SU-DHL-6 (cell line): Measurements from ENCODE around the gene SH3GL1.
"Not testable (repeated sequence)": the region's sequence is repeated elsewhere in the genome, so short reads cannot be mapped to it uniquely, and the experiment has no call there.

ENCODE experiments used
- H2AFZ ChIP-seq: fragments of 200-600 bp; sonication (generic); 2 replicates; pipeline ENCODE4 v1.6.1; 2014; ENCODE audit warnings: low read depth, mild to moderate bottlenecking, moderate library complexity, mixed read lengths, antibody characterized with exemption, low read length; ENCODE audit not compliant: severe bottlenecking
- H3F3A ChIP-seq: fragments of 200-600 bp; shearing (Covaris generic); 2 replicates; pipeline ENCODE4 v1.6.0; 2016; ENCODE audit warnings: antibody characterized with exemption, mild to moderate bottlenecking; ENCODE audit not compliant: insufficient read depth
- H3K27ac ChIP-seq: fragments of 200-600 bp; sonication (generic); 2 replicates; pipeline ENCODE4 v1.5.1; 2016; ENCODE audit warnings: low read depth, mild to moderate bottlenecking, low read length, moderate library complexity, mixed read lengths
- H3K27me3 ChIP-seq: fragments of 200-600 bp; sonication (generic), shearing (Covaris generic); 2 replicates; pipeline ENCODE4 v1.6.0; 2014; ENCODE audit warnings: mild to moderate bottlenecking, low read length
- H3K36me3 ChIP-seq: fragments of 200-600 bp; sonication (generic); 2 replicates; pipeline ENCODE4 v1.6.1; 2014; ENCODE audit warnings: mild to moderate bottlenecking, low read length, mixed read lengths
- H3K4me2 ChIP-seq: fragments of 300-600, 200-600 bp; shearing (Covaris generic), sonication (generic); 2 replicates; pipeline ENCODE4 v1.6.0; 2014; ENCODE audit warnings: low read length, low read depth, mild to moderate bottlenecking; ENCODE audit not compliant: poor library complexity, severe bottlenecking
- H3K4me3 ChIP-seq: fragments of 200-600 bp; sonication (generic); 2 replicates; pipeline ENCODE4 v1.5.1; 2014; ENCODE audit warnings: antibody characterized with exemption, low read length, mild to moderate bottlenecking, mixed read lengths; ENCODE audit not compliant: insufficient read depth, poor library complexity, severe bottlenecking
- H3K79me2 ChIP-seq: fragments of 200-600 bp; sonication (generic); 2 replicates; pipeline ENCODE4 v1.6.1; 2014; ENCODE audit warnings: mild to moderate bottlenecking, low read length, moderate library complexity; ENCODE audit not compliant: insufficient read depth
- H3K9ac ChIP-seq: fragments of 200-600 bp; sonication (generic); 2 replicates; pipeline ENCODE4 v1.7.0; 2014; ENCODE audit warnings: mild to moderate bottlenecking, low read length
- H3K9me2 ChIP-seq: fragments of 200-600 bp; sonication (generic); replicated peaks from 2 replicates; pipeline ENCODE4 v1.6.1; 2014; ENCODE audit warnings: low read length; ENCODE audit not compliant: insufficient read depth
- H3K9me3 ChIP-seq: fragments of 200-600 bp; sonication (generic); 2 replicates; pipeline ENCODE4 v1.6.1; 2014; ENCODE audit warnings: low read length, mixed read lengths; ENCODE audit not compliant: insufficient read depth
- H4K20me1 ChIP-seq: fragments of 200-600 bp; sonication (generic); 2 replicates; pipeline ENCODE4 v1.6.1; 2014; ENCODE audit warnings: low read depth, mild to moderate bottlenecking, antibody characterized with exemption, low read length, moderate library complexity, mixed read lengths
- CTCF ChIP-seq: fragments of 200-600 bp; sonication (generic); IDR thresholded peaks from one replicate; pipeline ENCODE4 v1.5.1; 2017; ENCODE audit warnings: antibody characterized with exemption, mild to moderate bottlenecking, low read length, moderate library complexity; ENCODE audit not compliant: insufficient read depth, poor library complexity, severe bottlenecking
- EZH2phosphoT487 ChIP-seq: fragments of 200-600 bp; sonication (generic), shearing (Covaris generic); conservative IDR thresholded peaks from 2 replicates; pipeline ENCODE4 v1.6.1; 2018; ENCODE audit warnings: mild to moderate bottlenecking, antibody characterized with exemption, low read length, moderate library complexity, mixed read lengths

The SH3GL1 gene

GRCh38 chr19:4352701-4353121, 47.6 kb downstream of the SH3GL1 start:
- H3K27ac ChIP-seq, result no peak overlapping the region
- H3K9me3 ChIP-seq, result no peaks in the 10 kb centered on the region
- H3F3A ChIP-seq, result no peaks in the 10 kb centered on the region
- H3K27me3 ChIP-seq, result no peaks in the 10 kb centered on the region
- H3K9ac ChIP-seq, result no peak overlapping the region
- no peak overlapping the region for H3K4me2 ChIP-seq
- no peaks in the 10 kb centered on the region for H4K20me1 ChIP-seq
- no peak overlapping the region for H2AFZ ChIP-seq
- H3K36me3 ChIP-seq, result no peaks in the 10 kb centered on the region
- no peaks in the 10 kb centered on the region for H3K9me2 ChIP-seq
- peak; percentile 84 for TF ChIP-seq CTCF
- TF ChIP-seq EZH2phosphoT487, result no peak
- H3K79me2 ChIP-seq, result no peaks in the 10 kb centered on the region
- no peak overlapping the region for H3K4me3 ChIP-seq

- no peaks in the 10 kb centered on the region for H3F3A ChIP-seq
- H3K27me3 ChIP-seq, result no peaks in the 10 kb centered on the region
- no peaks in the 10 kb centered on the region for H3K79me2 ChIP-seq
- H3K9me2 ChIP-seq, result no peaks in the 10 kb centered on the region
- H3K4me2 ChIP-seq, result no peak overlapping the region
- H2AFZ ChIP-seq, result no peak overlapping the region
- no peak overlapping the region for H3K9ac ChIP-seq
- no peaks in the 10 kb centered on the region for H3K36me3 ChIP-seq
- no peak overlapping the region for H3K4me3 ChIP-seq
- no peaks in the 10 kb centered on the region for H4K20me1 ChIP-seq
- H3K9me3 ChIP-seq, result no peaks in the 10 kb centered on the region
- H3K27ac ChIP-seq, result no peak overlapping the region
- TF ChIP-seq EZH2phosphoT487 (no peak), CTCF (no peak)
Measured at GRCh38 chr19:4350726-4351125, 49.6 kb downstream of the SH3GL1 start.

GRCh38 chr19:4350111-4350510, 50.2 kb downstream of the SH3GL1 start:
- Histone ChIP-seq H2AFZ (no peak overlapping the region), H3K4me2 (no peak overlapping the region), H3K4me3 (no peak overlapping the region), H3K9ac (no peak overlapping the region), H3K27me3 (no peaks in the 10 kb centered on the region), H3K79me2 (no peaks in the 10 kb centered on the region), H3K27ac (no peak overlapping the region), H3K9me3 (no peaks in the 10 kb centered on the region), H3K36me3 (no peaks in the 10 kb centered on the region), H4K20me1 (no peaks in the 10 kb centered on the region), H3K9me2 (no peaks in the 10 kb centered on the region), H3F3A (no peaks in the 10 kb centered on the region)
- no peak for TF ChIP-seq EZH2phosphoT487
- TF ChIP-seq CTCF, result no peak

- not testable (repeated sequence) for H3K27ac ChIP-seq, H3F3A ChIP-seq
Measured at GRCh38 chr19:4349225-4349624, 51.1 kb downstream of the SH3GL1 start.

More at GRCh38 chr19:4349225-4349624, 51.1 kb downstream of the SH3GL1 start:
- not testable (repeated sequence) for H3K79me2 ChIP-seq, H4K20me1 ChIP-seq, H2AFZ ChIP-seq, H3K9me2 ChIP-seq, H3K4me2 ChIP-seq, H3K9ac ChIP-seq, H3K27me3 ChIP-seq, H3K36me3 ChIP-seq, H3K4me3 ChIP-seq, H3K9me3 ChIP-seq
